ENCODE data around the gene BCAS3.
A peak's percentile ranks its signal among the peaks of the same experiment; 100 is the strongest.

BCAS3 gene

GRCh38 chr17:61177351-61177750 lies 499.7 kb downstream of the BCAS3 start:
- no peak for TF ChIP-seq CTCF (IDR thresholded peaks at IDR 0.05; ENCODE audit: insufficient read depth, low read depth, low read length, missing control alignments)
- no peak overlapping the region for H3K4me3 ChIP-seq (ENCODE audit: low read length)
- DNase-seq (ENCODE audit: low read depth) = no peak

DNA sequence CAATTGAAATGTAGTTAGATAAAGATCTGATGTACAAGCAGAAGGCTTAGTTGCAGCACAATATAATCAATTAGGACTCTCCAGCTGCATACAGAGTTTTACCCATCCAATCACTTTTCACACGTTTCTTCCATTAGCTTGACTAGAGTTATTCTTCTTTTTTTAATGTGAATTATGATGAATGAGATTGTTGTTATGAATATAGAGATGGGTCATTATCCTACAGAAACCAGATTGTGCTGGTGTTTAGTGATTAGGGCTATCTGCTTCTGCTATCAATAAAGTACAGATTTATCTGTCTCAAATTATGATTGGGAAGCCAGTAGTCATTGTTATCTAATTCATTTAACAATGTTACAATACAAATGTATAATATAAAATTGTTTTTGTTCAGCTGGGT lies 500.6 kb downstream of the BCAS3 start:
- DNase-seq (ENCODE audit: low read depth) = no peak
- TF ChIP-seq CTCF (IDR thresholded peaks at IDR 0.05; ENCODE audit: insufficient read depth, low read depth, low read length, missing control alignments) = no peak
- H3K4me3 ChIP-seq (ENCODE audit: low read length) = no peak overlapping the region

- TF ChIP-seq CTCF (IDR thresholded peaks at IDR 0.05; ENCODE audit: insufficient read depth, low read depth, low read length, missing control alignments) = no peak
- no peak overlapping the region for H3K4me3 ChIP-seq (ENCODE audit: low read length)
These were observed 501.7 kb downstream of the BCAS3 start for GRCh38 chr17:61179380-61179806.

DNA sequence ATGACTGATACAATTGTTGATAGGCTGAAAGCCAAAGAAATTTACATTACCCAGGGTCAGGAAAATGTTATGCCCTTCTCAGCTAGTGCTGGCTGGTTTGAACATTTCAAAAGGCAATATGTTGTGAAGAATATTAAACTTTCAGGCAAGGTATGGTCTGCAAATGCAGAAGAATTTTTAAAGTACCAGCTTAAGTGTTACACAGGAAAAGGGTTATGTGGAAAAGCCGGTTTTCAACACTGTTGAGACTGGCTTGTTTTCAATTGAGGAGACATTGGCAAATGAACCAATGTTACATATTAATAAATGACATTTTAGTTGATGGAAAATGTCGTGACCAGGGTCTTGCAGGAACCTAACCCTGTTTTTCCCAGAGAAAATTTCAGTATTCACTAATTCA lies 506.1 kb downstream of the BCAS3 start:
- H3K4me3 ChIP-seq (ENCODE audit: low read length) = no peak overlapping the region
- peak; percentile 14 for DNase-seq (ENCODE audit: low read depth)
- TF ChIP-seq CTCF (IDR thresholded peaks at IDR 0.05; ENCODE audit: insufficient read depth, low read depth, low read length, missing control alignments) = no peak

More at GRCh38 chr17:61179380-61179806, 501.7 kb downstream of the BCAS3 start:
- DNase-seq (ENCODE audit: low read depth) = no peak

DNA sequence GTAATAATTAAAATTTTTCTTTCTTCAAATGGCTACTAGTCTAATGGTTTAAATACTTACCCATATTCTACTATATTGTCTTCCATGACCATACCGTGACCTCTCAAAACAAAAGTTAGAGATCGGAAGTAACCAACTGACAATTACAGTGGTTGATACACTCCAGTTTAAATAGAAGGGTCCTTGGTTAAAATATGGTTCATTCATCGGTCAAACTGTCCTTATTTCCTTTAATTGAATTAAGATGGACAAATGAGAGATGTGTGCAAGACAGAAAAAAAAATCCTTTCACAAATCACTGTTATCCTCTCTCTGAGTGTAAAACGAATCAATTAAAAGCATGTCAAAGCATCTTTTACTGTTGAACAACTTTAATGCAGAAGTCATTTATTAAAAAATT lies 507.7 kb downstream of the BCAS3 start:
- TF ChIP-seq CTCF (IDR thresholded peaks at IDR 0.05; ENCODE audit: insufficient read depth, low read depth, low read length, missing control alignments) = no peak
- DNase-seq (ENCODE audit: low read depth) = no peak
- H3K4me3 ChIP-seq (ENCODE audit: low read length) = no peak overlapping the region

DNA sequence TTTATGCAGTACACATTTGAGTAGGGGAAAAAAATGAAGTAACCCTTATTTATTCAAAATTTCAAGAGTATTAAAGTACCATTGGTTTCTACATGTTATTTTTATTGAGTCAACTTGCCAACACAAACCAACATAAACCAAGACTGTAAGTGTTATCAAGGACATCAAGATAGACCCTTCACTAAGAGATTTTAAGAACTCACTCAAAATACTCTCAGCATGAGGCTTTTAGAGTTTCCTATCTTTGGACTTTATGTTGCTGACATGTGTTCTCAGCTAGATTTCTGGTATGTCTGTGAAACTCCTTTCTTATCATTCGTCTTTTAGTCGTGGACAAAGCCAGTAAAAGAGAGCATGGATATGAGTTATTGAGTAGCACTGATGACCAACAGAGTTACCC lies 509.4 kb downstream of the BCAS3 start:
- DNase-seq (ENCODE audit: low read depth) = no peak
- no peak for TF ChIP-seq CTCF (IDR thresholded peaks at IDR 0.05; ENCODE audit: insufficient read depth, low read depth, low read length, missing control alignments)
- H3K4me3 ChIP-seq (ENCODE audit: low read length) = no peak overlapping the region

- TF ChIP-seq CTCF (IDR thresholded peaks at IDR 0.05; ENCODE audit: insufficient read depth, low read depth, low read length, missing control alignments) = no peak
These were observed 510.4 kb downstream of the BCAS3 start for GRCh38 chr17:61188081-61188480.

More at GRCh38 chr17:61188081-61188480, 510.4 kb downstream of the BCAS3 start:
- no peak for DNase-seq (ENCODE audit: low read depth)
- no peak overlapping the region for H3K4me3 ChIP-seq (ENCODE audit: low read length)
